OCI-LY3 (cell line): ENCODE measurements around the gene POLR3H.

Source experiments
- CTCF ChIP-seq: fragments of 200-600, 300-600 bp; sonication (generic); IDR thresholded peaks from 2 replicates; pipeline ENCODE4 v1.5.1; 2014; ENCODE audit warnings: antibody characterized with exemption, low read length, low read depth
- EZH2phosphoT487 ChIP-seq: fragments of 200-600 bp; shearing (Covaris generic); IDR thresholded peaks from 2 replicates; pipeline ENCODE4 v1.6.1; 2018; ENCODE audit warnings: antibody characterized with exemption, mixed run types, low read depth

DNA sequence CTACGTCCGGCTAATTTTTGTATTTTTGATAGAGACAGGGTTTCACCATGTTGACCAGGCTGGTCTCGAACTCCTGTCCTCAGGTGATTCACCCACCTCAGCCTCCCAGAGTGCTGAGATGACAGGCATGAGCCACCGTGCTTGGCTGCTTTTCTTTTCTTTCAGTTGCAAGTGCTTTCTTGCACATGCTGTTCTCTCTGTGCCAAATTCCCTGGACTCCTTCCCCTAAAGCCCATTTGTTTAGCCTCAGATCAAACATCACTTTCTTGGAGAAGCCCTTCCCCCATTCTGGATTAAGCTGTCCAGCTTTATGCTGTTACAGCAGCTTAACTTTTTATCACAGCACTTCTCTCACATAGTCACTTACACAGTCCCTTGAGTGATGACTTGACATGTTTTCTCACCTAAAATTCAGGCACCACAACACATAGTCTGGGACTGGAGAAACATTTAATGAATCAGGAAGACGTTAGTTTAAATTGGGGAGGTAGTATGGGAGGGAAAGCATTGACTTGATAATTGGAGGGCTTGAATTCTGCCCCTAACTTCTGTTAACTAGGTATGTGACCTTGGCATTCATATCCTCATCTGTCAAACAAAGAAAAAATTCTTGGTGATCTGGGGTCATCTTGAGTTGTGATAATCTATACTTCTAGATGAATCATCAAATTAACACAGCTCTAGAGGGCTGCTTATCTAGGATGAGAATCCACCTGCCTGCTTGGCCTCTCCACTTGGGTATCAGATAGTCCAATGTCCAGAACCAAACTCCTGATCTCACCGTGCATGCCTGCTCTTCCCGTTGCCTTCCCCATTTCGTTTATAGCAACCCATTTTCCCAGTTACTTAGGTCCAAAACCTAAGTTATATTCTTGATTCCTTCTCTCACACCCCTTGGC lies 57.0 kb downstream of the POLR3H start:
- TF ChIP-seq CTCF (no peak), EZH2phosphoT487 (no peak)
